HFFc6 (cell line): ENCODE results near the gene STX8. TPM values are rescaled to one million over a fixed set of nuclear protein-coding genes. Genes with fewer than 3 reads are reported as not detected.
A peak's percentile ranks its signal among the peaks of the same experiment; 100 is the strongest.
"Not testable (repeated sequence)": the region's sequence is repeated elsewhere in the genome, so short reads cannot be mapped to it uniquely, and the experiment has no call there.

Experiments
- DNase-seq: peaks from one replicate; pipeline ENCODE4 v3.0.0-alpha.2; 2018
- H3K27ac Mint-ChIP-seq: 2 replicates; pipeline ENCODE4 v1.8.0; 2020; ENCODE audit warnings: mild to moderate bottlenecking, mixed read lengths
- H3K27me3 Mint-ChIP-seq: 2 replicates; pipeline ENCODE4 v1.8.0; 2021; ENCODE audit warnings: mild to moderate bottlenecking, moderate library complexity, mixed read lengths; ENCODE audit not compliant: insufficient read depth
- H3K36me3 Mint-ChIP-seq: 2 replicates; pipeline ENCODE4 v1.8.0; 2021; ENCODE audit warnings: low read depth, mixed read lengths
- H3K4me1 Mint-ChIP-seq: 2 replicates; pipeline ENCODE4 v1.8.0; 2020; ENCODE audit warnings: low read depth, mixed read lengths
- H3K4me3 Mint-ChIP-seq: 2 replicates; pipeline ENCODE4 v1.8.0; 2020; ENCODE audit warnings: mild to moderate bottlenecking, moderate library complexity, mixed read lengths
- H3K9me3 Mint-ChIP-seq: 2 replicates; pipeline ENCODE4 v1.8.0; 2020; ENCODE audit warnings: mild to moderate bottlenecking, mixed read lengths
- total RNA-seq, 6 experiments: library from RNA; stranded (reverse); fragmentation: NEBNext Ultra II Directional; extraction: Animal tissue kit (Norgen Biotek cat#: 25700); gene quantifications; 2 replicates in 1 of 6; 3 replicates in 5 of 6; pipeline ENCODE4 v1.2.3, GENCODE V29; 2021
- TF ChIP-seq, protein P1 (sequence below): fragments of 200-600 bp; sonication (generic); IDR thresholded peaks from 2 replicates; pipeline ENCODE4 v1.5.0; 2021; ENCODE audit warnings: antibody characterized with exemption, mild to moderate bottlenecking

STX8 gene
- total RNA-seq, 6 experiments from 2014 or later = 48.9 to 73.8 (median 60.9) TPM

DNA sequence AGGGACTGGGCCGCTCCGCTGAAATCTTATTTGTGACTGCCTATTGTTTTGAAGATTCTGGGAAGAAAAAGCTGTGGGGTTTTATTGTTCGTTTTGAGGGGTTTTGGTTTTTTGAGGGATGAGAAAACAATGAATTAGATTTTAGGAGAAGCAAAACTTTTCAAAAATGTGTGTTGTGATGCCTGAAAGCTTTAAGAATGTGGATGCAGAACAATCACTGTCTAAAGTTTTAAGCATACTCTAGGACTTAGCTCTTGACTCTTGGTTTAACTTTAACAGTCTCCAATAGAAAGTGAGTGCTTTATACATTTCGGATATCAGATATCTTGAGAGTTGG is 1.7 kb upstream of the STX8 start:
- Mint-ChIP-seq H3K4me3 (peak overlapping the region; percentile 92), H3K4me1 (peaks cover 17% of the 10 kb centered on the region), H3K36me3 (no peaks in the 10 kb centered on the region), H3K27me3 (no peaks in the 10 kb centered on the region; the same call in 1 of the 2 replicates), H3K9me3 (no peaks in the 10 kb centered on the region), H3K27ac (no peak overlapping the region)
- TF ChIP-seq, protein P1, sequence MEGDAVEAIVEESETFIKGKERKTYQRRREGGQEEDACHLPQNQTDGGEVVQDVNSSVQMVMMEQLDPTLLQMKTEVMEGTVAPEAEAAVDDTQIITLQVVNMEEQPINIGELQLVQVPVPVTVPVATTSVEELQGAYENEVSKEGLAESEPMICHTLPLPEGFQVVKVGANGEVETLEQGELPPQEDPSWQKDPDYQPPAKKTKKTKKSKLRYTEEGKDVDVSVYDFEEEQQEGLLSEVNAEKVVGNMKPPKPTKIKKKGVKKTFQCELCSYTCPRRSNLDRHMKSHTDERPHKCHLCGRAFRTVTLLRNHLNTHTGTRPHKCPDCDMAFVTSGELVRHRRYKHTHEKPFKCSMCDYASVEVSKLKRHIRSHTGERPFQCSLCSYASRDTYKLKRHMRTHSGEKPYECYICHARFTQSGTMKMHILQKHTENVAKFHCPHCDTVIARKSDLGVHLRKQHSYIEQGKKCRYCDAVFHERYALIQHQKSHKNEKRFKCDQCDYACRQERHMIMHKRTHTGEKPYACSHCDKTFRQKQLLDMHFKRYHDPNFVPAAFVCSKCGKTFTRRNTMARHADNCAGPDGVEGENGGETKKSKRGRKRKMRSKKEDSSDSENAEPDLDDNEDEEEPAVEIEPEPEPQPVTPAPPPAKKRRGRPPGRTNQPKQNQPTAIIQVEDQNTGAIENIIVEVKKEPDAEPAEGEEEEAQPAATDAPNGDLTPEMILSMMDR = peak; percentile 11; the same call in 1 of the 2 replicates
- DNase-seq = no peak

DNA sequence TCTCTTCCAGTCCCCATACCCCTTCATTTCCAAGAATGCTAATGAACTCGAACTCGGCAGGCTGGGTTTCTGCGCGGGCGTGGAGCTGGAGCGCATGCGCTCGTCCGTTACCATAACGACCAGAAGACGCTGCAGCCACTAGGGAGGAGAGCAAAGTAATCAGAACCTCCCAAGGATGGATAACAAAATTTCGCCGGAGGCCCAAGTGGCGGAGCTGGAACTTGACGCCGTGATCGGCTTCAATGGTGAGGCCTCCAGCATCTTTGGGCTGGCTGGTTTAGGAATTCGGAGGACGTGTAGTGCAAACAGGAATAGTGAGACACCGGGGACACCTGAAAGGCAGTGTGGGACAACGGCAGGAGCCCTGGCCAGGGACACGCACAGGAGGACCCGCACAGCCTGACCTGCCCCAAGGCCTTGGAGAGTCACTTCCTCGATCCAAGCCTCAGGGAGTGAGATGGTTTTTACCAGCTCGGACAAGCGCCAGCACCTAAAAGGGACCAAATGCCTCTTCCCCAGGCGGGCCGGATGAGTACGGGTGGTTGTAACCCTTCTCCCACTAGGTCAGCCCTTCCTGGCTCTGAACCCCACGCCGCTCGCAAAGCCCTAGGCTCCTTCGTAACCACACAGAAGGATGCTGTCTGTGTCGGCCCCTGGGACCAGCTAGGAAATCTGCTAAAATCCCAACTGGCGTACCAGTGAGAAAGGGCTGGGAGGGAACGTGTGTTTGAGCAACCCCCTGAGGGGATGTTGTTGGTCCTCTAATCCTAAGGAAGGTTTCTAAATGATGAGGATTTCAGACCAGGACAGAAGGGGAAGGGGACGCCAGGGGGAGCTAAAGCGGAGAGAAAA is 1.1 kb upstream of the STX8 start, which contains the start of gene CFAP52:
CFAP52 (plus strand) TSS at position 122 of the 852 bp plus-strand sequence; CDS start at position 176, 54 bp downstream.
- H3K36me3 Mint-ChIP-seq = no peaks in the 10 kb centered on the region
- TF ChIP-seq, protein P1 = peak; percentile 82
- H3K27me3 Mint-ChIP-seq = no peaks in the 10 kb centered on the region; the same call in 1 of the 2 replicates
- peak within 1 kb of the TSS; percentile 92 for H3K4me3 Mint-ChIP-seq
- no peaks in the 10 kb centered on the region for H3K9me3 Mint-ChIP-seq
- peak; percentile 77 for DNase-seq
- H3K27ac Mint-ChIP-seq = peak within 1 kb of the TSS; percentile 82
- peaks cover 17% of the 10 kb centered on the region for H3K4me1 Mint-ChIP-seq

DNA sequence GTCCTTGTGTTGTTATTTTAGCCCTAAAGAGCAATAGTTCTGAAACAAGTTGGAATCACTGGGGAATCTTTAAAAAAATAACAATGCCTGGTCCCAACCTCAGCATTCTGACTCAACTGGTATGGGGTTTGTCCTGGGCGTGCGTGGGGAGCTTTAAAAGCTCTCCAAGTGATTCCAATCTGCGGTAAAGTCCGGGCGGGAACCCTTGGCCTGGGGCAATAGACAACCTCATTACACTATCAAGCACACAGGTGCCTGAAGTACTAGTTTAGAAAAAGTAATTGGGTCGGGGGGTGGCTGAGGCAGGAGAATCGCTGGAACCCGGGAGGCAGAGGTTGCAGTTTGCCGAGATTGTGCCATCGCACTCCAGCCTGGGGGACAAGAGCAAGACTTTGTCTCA is 4.4 kb downstream of the STX8 start:
- TF ChIP-seq, protein P1 = no peak
- H3K27me3 Mint-ChIP-seq = no peaks in the 10 kb centered on the region; the same call in 1 of the 2 replicates
- no peak overlapping the region for H3K4me3 Mint-ChIP-seq
- peaks cover 10% of the 10 kb centered on the region for H3K36me3 Mint-ChIP-seq
- peaks cover 3% of the 10 kb centered on the region for H3K4me1 Mint-ChIP-seq
- H3K9me3 Mint-ChIP-seq = no peaks in the 10 kb centered on the region
- DNase-seq = no peak
- no peak overlapping the region for H3K27ac Mint-ChIP-seq

DNA sequence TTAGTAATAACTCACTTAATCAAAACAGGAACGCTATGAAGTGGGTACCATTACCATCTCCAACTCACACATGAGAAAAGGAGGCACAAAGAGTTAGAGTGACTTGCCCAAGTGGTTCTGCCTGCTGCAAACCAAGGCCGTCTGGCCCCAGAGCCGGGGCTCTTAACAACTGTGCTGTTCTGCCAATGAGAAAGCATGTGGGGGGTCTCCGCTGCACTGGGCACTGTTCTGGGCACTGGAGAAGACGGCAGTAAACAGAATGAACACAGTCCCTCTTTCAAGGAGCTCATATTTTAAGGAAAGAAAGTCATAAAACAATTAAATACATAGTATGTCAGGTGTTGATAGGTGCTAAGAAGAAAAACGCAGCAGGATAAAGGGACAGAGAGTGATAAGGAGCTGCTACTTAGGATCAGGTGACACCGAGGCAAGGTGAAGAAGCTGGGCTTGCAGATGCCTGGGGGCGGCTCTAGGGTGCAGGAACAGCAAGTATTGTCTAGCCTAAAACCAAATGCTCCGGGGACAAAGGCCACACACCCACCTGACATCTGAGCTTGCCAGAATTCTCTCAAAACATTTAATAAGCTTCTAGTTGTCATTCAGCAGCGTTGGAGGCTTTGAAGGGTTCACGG is 6.5 kb downstream of the STX8 start:
- H3K27ac Mint-ChIP-seq = no peak overlapping the region
- TF ChIP-seq, protein P1 = no peak
- H3K4me1 Mint-ChIP-seq = peaks cover 13% of the 10 kb centered on the region
- H3K4me3 Mint-ChIP-seq = no peak overlapping the region
- H3K27me3 Mint-ChIP-seq = no peaks in the 10 kb centered on the region; the same call in 1 of the 2 replicates
- peaks cover 10% of the 10 kb centered on the region for H3K36me3 Mint-ChIP-seq
- no peaks in the 10 kb centered on the region for H3K9me3 Mint-ChIP-seq
- no peak for DNase-seq

DNA sequence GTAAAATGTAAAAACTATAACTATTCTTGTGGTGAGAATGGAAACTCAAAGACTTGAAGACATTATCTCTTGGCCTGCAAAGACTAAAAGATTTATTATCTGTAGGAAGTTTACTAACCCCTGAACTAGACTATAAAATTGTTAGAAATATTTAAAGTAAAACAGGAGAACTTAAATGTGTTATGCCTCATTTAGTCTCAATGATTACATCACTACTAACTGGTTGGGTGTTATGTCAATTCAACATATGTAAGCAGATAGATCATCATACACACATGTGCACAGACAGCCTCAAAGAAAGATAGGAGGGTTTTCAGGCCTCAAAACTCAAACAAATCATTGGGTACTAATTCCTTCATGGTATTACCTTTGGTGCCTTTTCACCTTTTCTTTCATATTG is 7.6 kb downstream of the STX8 start:
- H3K27me3 Mint-ChIP-seq = no peaks in the 10 kb centered on the region; the same call in 1 of the 2 replicates
- no peak overlapping the region for H3K27ac Mint-ChIP-seq
- TF ChIP-seq, protein P1 = no peak
- peaks cover 10% of the 10 kb centered on the region for H3K36me3 Mint-ChIP-seq
- no peak for DNase-seq
- H3K4me3 Mint-ChIP-seq = no peak overlapping the region
- no peaks in the 10 kb centered on the region for H3K9me3 Mint-ChIP-seq
- peaks cover 17% of the 10 kb centered on the region for H3K4me1 Mint-ChIP-seq

DNA sequence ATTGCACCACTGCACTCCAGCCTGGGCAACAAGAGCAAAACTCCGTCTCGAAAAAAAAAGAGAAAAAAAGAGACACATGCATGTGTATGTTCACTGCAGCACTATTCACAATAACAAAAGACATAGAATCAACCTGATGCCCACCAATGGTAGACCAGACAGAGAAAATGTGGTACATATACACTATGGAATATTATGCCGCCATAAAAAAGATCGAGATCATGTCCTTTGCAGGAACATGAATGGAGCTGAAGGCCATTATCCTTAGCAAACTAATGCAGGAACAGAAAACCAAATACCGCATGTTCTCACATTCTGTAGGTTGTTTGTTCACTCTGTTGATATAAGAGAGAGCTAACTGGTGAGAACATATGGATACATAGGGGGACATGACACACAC is 8.9 kb downstream of the STX8 start:
- not testable (repeated sequence) for H3K9me3 Mint-ChIP-seq, H3K27ac Mint-ChIP-seq, DNase-seq, H3K27me3 Mint-ChIP-seq, H3K4me3 Mint-ChIP-seq
- peaks cover 17% of the 10 kb centered on the region for H3K4me1 Mint-ChIP-seq
- peaks cover 10% of the 10 kb centered on the region for H3K36me3 Mint-ChIP-seq
